NCI-H2107 (cell line): ENCODE measurements around the gene STK11IP.

Source experiments
- DNase-seq: peaks from one replicate; lab custom pipeline; 2025; lab: John Stamatoyannopoulos, UW

The STK11IP gene

DNA sequence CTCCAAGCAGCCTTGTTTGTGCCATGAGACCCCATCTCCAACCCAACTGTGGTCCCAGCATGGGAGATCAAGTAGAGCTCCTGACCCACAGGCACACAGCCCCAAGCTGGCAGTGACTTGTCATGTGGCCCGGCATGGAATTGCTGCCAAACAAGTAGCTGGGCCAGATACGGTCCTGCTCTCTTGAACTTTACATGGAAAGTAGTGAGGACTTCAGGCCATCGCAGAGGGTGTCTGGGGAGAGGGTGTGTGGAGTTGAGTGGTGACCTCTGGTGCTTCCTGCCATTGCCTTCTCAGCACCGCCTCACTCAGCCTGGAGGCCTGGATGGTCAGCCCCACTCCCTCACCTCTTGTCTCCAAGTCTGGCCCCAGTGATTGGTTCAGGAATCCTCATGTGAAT, 18.9 kb downstream of the STK11IP start:
- no peak for DNase-seq

DNA sequence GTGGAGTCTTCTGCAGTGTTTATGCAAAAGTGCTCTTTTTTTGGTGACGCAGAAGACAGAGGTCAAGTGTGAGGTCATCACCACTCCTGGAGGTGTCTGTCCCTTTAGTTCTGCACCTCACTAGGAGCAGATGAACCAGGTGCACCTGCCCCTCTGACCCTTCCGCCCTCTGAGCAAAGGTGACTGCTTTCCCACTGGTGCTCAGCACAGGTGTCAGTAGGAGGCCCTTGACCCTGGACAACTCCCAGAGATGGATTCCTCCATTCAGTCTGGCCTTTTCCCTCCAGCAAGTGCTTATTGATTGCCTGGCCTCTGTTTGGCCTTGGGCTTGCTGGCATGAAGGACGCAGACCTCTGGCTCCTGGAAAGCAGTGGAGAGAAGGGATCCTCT, 21.1 kb downstream of the STK11IP start:
- no peak for DNase-seq

DNA sequence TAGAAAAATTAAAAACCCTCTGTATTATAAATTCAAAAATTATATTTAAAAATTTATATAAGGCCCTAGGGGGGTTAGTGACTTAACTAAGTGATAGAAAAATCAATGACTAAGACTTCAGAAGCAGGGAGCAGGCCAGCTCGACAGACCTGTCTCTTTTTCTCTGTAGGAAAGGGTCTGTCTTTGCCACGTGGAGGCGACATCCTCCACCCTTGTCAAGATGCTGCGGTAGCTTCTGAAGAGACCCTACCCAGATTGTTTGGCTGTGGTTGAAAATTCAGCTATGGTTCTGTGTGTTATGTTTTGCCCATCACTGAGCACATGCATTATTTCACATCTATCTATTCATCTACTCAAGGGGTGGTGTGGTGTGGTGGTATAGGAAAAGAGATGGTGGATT, 21.6 kb downstream of the STK11IP start:
- DNase-seq = no peak

DNA sequence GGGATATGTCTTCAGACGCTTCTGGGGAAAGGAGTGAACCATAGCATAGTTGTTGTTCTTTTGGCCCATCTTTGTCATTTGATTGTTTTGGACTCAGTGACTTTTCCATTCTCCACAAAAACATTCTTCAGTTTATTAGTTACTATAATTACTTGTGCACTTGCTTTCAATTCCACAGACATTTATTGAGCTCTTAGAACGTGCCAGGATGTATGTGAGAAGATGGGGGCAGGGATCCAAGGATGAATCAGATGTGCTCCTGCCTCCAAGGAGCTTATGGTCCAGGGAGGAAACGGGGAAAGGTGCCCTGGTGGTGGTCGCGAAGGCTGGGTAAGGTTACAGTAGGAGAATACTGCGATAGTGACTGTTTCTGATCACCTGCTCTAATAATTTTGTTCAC, 22.9 kb downstream of the STK11IP start:
- DNase-seq = no peak

DNA sequence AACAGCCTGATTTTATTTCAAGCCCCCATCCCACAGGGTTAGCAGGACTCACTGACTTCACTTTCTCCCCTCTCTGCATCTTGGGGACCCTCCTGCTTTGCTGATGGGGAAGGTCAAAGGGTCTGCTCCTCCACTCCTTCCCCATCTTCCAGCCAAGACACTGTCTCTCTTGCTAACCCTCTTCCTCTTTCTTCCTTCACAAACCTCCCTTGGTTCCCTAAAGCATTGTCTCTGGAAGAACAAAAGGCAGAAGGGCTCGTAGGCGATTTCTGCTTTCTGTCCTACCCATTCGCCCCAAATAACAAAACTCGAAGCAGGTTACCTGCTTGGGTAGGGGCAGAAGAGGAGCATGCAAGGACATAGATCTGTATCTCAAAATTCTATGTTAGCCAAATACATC, 24.3 kb downstream of the STK11IP start:
- no peak for DNase-seq

DNA sequence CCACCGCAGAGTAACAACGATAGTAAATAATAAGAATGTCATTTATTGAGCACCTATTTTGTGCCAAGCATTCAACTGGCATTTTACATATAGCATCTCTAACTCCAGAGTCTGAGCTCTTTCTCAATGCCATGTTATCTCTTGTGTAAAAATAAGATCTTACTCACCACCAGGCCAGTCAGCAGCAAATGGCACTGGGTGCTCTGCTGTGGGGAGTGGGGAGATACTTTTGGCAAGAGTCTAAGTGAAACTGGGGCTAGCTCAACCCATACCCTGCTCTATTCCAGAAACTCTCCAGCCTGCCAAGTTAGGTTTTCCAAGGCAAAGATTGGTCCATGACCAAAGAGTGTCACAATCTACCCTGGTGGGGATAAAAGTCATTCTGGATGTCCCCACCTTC, 24.8 kb downstream of the STK11IP start:
- no peak for DNase-seq

DNA sequence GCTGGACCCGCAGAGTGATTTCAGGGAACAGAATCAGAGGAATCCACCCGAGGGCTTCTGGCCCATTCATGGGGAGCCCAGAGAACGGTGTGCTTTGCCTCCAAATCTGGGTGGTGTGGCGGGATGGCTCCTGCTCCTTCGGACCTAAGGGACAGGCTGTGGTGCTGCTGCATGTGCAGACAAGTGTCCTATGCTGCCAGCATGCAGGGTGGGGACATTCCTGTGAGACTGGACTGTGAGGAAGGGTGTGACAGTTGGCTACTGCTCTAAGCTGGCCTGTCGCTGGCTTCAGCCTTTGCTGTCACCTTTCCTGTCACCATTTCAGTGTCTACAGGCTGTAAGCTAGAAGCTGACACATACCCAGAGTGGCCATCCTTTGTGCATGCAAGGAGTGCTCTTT, 26.9 kb downstream of the STK11IP start:
- no peak for DNase-seq

DNA sequence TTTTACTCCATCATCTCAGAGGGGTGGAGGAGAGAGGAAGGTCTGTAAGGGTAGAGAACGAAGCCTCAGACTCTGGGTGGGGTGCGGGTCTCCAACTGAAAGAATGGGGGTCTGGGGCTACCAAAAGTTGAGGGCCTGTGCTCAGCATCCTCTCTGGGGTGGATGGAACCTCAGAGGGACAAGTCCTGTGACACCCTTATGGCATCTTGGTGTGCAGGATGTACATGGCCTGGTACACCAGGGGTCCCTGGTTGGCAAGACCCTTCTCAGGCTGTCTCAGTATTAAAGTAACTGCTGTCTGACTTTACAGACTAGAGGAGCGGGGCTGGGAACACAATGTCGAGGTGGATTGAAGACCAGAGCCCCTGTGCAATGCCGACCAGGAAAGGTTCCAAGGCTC, 27.5 kb downstream of the STK11IP start:
- no peak for DNase-seq

DNA sequence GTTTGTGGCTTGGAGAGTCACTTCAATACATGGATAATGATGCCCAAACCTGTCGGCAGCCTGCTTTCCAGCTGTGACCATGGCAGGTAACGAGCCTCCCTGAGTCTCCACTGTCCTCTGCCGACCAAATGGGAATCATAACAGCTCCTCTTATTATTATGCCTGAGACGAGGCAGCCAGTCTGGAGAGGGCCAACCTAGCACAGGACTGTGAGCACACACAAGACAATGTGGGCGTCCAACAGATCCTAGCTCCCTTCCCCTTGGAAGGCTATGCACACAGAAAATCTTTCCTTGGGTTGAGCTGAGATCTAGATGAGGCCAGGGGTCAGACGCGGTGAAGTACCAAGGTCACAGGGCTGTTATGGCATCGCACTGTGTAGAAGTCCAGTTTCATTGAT, 28.9 kb downstream of the STK11IP start:
- no peak for DNase-seq

DNA sequence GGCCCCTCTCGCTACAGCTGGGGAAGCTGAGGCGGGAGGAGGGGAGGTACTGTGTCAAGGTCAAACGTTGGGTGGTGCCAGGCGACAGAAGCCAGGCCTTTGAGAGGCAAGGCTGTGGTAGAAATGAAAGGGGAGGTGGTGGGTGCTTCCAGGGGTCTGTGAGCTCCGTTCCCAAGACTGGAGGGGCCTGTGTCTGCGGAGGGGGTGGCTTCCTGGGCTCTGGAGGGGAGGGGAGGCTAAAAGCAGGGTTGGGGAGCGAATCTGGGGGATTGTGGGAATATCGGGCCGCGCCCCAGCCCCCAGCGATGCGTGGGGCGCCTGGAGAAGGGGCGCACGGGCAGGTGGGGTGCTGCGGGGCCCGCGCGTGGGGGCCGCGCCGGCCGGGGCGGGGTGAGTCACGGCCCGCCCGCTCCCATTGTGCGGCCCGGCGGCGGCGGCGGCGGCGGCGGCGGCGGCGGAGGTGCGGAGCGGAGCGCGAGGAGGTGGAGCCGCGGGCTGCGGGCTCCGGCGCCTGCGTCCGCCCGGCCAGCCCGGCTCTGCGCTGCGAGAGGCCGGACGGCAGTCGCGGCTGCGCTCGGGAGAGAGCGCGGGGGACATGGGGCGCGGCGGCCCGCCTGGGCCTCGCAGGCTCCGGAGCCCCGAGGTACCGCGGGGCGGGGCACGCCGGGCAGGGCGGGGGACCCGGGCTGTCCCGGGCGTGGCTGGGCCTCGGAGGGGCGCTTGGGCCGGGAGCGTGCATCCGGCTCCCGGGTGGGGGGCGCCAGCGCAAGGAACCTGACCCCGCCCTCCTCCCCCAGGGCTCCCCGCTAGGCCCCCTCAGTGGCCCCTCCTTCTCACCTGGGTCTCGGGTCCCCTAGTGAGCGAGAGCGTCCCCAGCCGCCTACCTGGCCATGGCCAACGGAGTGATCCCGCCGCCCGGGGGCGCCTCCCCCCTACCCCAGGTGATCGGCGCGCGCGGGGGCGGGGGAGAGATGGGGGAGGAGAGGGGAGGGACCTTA, 29.7 kb downstream of the STK11IP start, which contains the start of gene SLC4A3:
Gene SLC4A3, plus strand, starts transcription at position 528 of the 998 bp plus-strand sequence. Its CDS starts 363 bp downstream, at position 891.
- DNase-seq = no peak

DNA sequence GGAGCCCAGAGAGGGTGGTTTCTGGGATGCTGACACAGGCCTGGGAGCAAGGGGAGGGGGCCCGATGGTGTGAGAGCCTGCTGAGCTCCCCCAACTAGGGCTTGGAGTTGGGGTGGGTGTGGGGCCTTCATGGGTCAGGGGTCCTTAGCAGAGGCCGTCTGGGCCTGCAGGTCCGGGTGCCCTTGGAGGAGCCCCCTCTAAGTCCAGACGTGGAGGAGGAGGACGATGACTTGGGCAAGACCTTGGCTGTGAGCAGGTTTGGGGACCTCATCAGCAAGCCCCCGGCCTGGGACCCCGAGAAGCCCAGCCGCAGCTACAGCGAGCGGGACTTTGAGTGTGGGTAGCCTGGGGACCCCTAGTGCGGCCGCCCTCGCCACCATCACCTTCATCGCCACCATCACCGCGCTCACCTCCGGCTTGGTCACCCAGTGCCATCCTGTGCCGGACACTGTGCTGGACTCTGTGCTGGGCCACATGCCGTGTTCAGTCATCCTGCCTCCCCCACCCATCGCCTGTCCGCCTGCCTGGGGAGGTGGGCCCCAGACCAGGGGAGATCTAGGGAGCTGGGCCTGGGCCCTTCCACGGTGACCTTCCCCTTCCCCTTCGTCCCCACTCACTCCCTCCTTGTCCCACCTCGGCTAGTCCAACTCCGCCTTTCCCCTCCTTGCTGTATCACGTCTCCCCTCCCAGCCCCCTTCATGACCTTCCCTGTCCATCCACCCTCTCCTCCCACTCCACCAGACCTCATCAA, 30.8 kb downstream of the STK11IP start:
- DNase-seq = no peak

DNA sequence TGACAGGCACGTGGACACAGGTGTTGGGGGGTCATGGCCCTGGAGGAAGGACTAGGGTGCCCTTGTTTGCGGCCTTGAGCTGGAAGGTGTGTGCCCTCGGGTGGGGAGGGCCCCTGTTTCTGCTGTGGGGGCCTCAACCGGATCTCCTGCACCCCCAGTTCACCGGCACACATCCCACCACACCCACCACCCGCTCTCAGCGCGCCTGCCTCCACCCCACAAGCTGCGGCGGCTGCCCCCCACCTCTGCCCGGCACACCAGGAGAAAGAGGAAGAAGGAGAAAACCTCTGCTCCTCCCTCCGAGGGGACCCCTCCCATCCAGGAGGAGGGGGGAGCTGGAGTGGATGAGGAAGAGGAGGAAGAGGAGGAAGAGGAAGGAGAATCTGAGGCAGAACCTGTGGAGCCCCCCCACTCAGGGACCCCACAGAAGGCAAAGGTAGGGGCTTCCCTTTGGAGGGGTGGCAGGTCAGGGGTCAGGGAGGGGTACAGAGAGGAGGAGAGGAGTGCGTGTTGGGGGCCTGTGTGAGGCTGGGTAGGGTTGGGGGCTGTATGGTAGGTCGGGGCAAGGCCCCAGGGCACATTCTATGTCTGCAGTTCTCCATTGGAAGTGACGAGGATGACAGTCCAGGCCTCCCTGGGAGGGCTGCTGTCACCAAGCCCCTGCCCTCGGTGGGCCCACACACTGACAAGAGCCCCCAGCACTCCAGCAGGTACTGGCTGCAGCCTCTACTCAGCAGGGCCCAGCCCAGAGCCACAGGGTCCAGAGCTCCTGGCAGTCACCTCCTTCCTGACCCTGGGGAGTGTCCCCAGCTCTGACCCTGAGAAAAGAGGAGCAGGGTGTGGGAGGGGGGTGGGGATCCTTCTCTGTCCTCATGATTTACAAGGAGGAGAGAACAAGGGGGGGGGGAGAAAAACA, 31.6 kb downstream of the STK11IP start:
- no peak for DNase-seq

DNA sequence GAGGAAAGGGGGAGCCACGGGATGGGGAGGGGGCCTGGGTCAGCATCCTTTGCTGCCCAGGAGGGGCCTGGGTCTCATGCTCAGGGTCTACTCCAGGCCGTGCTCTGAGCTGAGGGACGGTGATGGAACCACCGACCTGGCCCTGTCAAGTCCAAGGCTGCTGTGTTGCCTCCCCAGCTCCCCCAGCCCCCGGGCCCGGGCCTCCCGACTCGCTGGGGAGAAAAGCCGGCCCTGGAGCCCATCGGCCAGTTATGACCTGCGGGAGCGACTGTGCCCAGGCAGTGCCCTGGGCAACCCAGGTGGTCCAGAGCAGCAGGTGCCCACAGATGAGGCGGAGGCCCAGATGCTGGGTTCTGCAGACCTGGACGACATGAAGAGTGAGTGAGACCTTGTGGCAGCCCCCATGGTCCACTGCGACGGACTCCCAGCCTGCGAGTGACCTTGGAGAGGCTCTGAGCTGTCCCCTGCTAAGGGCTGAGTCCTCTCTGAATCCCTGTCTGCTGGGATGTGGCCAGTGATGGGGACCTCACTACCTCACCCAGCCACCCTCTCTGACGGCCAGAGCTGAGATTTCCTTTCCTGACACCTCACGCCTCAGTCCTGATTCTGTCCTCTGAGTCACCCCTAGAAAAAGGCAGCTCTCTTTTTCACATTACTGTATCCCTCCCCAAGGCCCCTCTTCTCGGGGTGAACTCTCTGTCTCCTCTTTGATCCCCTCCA, 32.5 kb downstream of the STK11IP start:
- no peak for DNase-seq

DNA sequence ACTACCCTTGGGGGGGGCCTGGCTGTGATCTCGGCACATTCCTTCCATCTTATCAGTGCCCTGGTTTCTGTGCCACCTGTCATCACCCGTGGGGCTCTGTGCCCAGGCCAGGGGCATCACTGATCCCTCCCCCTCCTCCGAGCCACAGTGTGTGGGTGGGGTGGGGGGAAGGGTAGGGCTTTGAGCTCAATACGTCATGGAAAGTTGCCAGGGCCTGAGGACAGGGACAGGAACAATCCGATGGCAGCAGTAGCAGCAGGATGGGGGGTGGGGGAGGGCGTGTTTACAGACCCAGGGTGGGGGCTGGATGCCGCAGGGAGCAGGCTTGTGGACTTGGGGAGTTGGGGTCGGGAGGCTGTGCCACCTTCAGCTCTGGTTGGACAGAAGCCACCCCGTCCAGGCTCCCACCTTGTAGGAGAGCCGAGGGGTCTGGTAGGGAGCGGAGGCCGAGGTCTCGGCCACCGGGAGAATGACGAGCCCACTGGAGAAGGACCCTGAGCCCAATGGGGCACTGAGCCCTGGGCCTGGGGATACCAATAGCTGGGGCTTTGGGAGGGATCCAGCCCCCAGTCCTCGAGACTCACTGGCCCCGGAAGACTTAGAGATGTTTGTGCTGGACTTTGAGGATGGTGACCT, 33.2 kb downstream of the STK11IP start:
- no peak for DNase-seq

DNA sequence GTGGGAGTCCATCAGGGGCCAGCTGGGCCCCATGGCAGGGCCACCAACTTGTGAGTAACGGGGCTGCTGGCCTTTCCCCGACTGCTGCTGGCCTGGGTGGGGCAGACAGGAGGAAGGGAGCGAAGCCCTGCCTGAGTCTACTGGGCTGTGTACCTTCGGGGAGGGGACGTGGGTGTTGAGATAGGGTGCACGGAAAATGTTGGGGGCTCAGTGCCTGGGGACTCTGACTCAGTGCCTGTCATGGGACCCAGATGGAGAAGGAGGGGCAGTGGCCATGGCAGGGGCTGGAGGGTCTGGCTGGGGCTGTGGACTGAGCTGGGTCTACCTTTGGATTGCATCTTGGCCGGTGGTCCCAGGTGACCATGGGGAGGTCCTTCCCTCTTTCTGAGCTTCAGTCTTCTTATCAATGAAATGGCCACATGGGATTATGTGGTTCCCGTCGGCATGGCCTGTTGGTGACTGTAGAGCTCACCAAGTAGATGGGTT, 33.8 kb downstream of the STK11IP start:
- no peak for DNase-seq

DNA sequence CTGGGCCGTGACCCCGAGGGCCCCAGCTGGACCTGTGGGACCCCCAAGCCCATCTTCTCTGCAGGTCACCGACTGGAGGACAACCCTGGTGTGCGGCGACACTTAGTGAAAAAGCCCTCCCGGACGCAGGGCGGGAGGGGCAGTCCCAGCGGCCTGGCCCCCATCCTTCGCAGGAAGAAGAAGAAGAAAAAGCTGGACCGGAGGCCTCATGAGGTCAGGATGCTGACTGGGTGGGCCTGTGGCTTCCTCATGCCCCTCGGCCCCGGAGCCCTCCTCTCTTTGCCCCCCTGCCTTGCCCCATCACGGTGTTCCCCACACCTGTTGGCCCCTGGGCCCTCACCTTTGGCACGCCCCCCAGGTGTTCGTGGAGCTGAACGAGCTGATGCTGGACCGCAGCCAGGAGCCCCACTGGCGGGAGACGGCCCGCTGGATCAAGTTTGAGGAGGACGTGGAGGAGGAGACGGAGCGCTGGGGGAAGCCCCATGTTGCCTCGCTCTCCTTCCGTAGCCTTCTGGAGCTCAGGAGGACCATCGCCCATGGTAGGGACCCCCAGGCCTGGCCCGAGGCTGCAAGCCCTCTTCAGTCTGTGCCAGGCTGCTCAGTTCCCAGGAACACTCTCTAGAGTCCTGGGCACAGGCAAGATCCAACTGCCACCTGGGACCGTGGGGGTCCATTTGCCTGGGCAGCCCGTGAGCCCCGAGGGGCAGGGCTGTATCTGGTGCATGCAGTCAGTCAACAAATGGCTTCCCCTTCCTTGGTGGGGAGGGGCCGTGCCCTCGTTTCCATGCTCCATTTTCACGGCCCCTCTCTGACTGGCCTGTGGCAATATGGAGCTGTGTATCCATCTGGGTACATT, 34.5 kb downstream of the STK11IP start:
- no peak for DNase-seq

DNA sequence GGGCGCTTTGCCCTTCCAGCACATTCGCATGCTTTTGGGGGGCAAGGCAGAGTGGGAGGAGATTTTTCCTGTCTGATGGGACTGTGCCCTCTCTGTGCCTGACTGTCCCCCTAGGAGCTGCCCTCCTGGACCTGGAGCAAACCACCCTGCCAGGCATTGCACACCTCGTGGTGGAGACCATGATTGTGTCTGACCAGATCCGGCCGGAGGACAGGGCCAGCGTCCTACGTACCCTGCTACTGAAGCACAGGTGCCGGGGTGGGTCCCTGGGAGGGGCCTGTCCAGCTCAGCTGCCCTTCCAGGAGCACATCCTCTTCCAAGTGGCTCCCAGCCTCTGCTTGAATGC, 35.1 kb downstream of the STK11IP start:
- DNase-seq = no peak

DNA sequence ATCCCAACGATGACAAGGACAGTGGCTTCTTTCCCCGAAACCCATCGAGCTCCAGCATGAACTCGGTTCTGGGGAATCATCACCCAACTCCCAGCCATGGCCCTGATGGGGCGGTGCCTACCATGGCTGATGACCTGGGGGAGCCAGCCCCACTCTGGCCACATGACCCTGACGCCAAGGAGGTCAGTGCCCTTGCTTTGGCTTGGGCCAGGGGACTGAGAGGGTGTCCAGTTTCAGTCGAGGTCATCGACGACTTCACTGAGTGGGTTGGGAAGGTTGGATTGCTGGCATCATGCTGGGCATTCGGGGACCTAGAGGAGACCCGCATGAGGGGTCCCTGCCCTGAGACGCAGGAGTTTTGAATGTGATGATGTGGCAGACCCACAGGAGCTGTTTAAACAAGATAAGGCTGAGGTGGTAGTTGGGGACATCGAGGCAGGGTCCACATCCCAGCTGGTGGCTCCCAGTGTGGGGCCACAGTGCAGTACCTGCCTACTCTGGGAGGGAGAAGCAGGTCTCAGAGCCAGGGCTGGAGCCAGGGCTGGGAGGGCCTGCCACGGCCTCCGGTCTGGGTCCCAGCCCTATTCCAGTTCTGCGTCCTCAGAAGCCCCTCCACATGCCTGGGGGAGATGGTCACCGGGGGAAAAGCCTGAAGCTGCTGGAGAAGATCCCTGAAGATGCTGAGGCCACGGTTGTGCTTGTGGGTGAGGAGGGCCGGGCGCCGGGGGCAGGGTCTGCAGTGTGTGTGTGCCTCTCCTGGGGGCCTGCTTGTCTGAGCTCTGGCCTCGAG, 35.8 kb downstream of the STK11IP start:
- DNase-seq = no peak
